Sigmoid colon (tissue), 7 donors: ENCODE measurements around the gene OR10C1. TPM values are rescaled to one million over a fixed set of nuclear protein-coding genes. Genes with fewer than 3 reads are reported as not detected.

Experiments
- DNase-seq: peaks from one replicate; pipeline ENCODE4 v3.0.0-alpha.2; 2019
- H3K27ac ChIP-seq, 4 donors: fragments of 200-600 bp; sonication (generic); one replicate each; pipeline ENCODE4 v1.5.1; 2016 to 2019; ENCODE audit warnings: mild to moderate bottlenecking in 1 of 4
- H3K27me3 ChIP-seq, 3 donors: fragments of 200-600 bp; sonication (generic); one replicate each; pipeline ENCODE4 v1.5.1; 2019; ENCODE audit warnings: mild to moderate bottlenecking in 1 of 3
- H3K36me3 ChIP-seq, 4 donors: fragments of 200-600 bp; sonication (generic); one replicate each; pipeline ENCODE4 v1.5.1; 2016 to 2019
- H3K4me1 ChIP-seq, 4 donors: fragments of 200-600 bp; sonication (generic); one replicate each; pipeline ENCODE4 v1.5.1; 2017 to 2019
- H3K4me3 ChIP-seq, 4 donors: fragments of 200-600 bp; sonication (generic); one replicate each; pipeline ENCODE4 v1.5.1; 2017 to 2019; ENCODE audit warnings: mild to moderate bottlenecking in 2 of 4, moderate library complexity in 1 of 4
- H3K9me3 ChIP-seq, 4 donors: fragments of 200-600 bp in 3 of 4; sonication (generic) in 3 of 4; one replicate each; pipeline versions ENCODE4 v1.5.1 to v1.6.1; 2013 to 2019
- EP300 ChIP-seq, 4 donors: sonication (generic); formaldehyde crosslinking; IDR thresholded peaks; one replicate each; pipeline ENCODE4 v1.6.1; 2017; ENCODE audit warnings: antibody characterized with exemption in 4 of 4
- POLR2A ChIP-seq, 2 donors: fragments of 450-650 bp; IDR thresholded peaks; one replicate each; pipeline ENCODE4 v1.6.1; 2016; ENCODE audit warnings: antibody characterized with exemption in 2 of 2, mild to moderate bottlenecking in 2 of 2, moderate library complexity in 2 of 2
- POLR2AphosphoS5 ChIP-seq, 4 donors: sonication (generic); formaldehyde crosslinking; IDR thresholded peaks; one replicate each; pipeline ENCODE4 v1.6.1; 2017; ENCODE audit warnings: antibody characterized with exemption in 4 of 4
- whole genome bisulfite sequencing, 2 donors: extraction: QIAGEN DNeasy Blood & Tissue Kit; methylation state at CpG; one replicate each; pipeline ENCODE4 v1.1.7; 2013; 5-methylcytosine and 5-hydroxymethylcytosine counted together
- intact Hi-C: fragments of 100-400 bp; cut with DNase I; formaldehyde crosslinking; loops from one replicate; pipeline ENCODE4 v1.15.1; 2023
- polyA plus RNA-seq, 3 donors: library from polyadenylated mRNA; stranded (reverse); fragments of 200-250 nt; gene quantifications; one replicate each; pipeline ENCODE4 v1.2.3, GENCODE V29; 2013
- total RNA-seq, 4 donors: library from RNA; depleted of rRNA; stranded (reverse); fragments of >200 nt; gene quantifications; one replicate each; pipeline ENCODE4 v1.1.0, GENCODE V29; 2016
- TF ChIP-seq, protein P1 (sequence below), 4 experiments: fragments of 450-650 bp in 3 of 4; fragments of 200-600 bp in 1 of 4; IDR thresholded peaks; one replicate each; pipeline ENCODE4 v1.5.1; 2016 to 2019; ENCODE audit warnings: antibody characterized with exemption in 4 of 4, mild to moderate bottlenecking in 3 of 4, moderate library complexity in 2 of 4
- donor health status: healthy with polysubstance abuse.
- donor health status: Bipolar disorder and iron deficiency.
- donor health status: healthy.

Gene OR10C1
- total and polyA plus RNA-seq, 7 donors, result not detected

- intact Hi-C loops, result no loop called here
- Histone ChIP-seq H3K27ac (no peak overlapping the region), H3K4me1 (no peaks in the 10 kb centered on the region), H3K27me3 (no peaks in the 10 kb centered on the region), H3K36me3 (no peaks in the 10 kb centered on the region), H3K4me3 (no peak overlapping the region), H3K9me3 (no peaks in the 10 kb centered on the region)
- DNase-seq, result no peak
- no peak for TF ChIP-seq POLR2A (IDR thresholded peaks at IDR 0.05)
- TF ChIP-seq, protein P1, sequence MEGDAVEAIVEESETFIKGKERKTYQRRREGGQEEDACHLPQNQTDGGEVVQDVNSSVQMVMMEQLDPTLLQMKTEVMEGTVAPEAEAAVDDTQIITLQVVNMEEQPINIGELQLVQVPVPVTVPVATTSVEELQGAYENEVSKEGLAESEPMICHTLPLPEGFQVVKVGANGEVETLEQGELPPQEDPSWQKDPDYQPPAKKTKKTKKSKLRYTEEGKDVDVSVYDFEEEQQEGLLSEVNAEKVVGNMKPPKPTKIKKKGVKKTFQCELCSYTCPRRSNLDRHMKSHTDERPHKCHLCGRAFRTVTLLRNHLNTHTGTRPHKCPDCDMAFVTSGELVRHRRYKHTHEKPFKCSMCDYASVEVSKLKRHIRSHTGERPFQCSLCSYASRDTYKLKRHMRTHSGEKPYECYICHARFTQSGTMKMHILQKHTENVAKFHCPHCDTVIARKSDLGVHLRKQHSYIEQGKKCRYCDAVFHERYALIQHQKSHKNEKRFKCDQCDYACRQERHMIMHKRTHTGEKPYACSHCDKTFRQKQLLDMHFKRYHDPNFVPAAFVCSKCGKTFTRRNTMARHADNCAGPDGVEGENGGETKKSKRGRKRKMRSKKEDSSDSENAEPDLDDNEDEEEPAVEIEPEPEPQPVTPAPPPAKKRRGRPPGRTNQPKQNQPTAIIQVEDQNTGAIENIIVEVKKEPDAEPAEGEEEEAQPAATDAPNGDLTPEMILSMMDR (IDR thresholded peaks at IDR 0.05), result no peak
- TF ChIP-seq POLR2AphosphoS5 (IDR thresholded peaks at IDR 0.05), result no peak
- TF ChIP-seq EP300 (IDR thresholded peaks at IDR 0.05), result no peak
- 48 to 55% methylated on average over 6 of the region's 6 CpGs for WGBS, 2 donors
Observed at GRCh38 chr6:29466241-29466640, 27.1 kb downstream of the OR10C1 start.

DNA sequence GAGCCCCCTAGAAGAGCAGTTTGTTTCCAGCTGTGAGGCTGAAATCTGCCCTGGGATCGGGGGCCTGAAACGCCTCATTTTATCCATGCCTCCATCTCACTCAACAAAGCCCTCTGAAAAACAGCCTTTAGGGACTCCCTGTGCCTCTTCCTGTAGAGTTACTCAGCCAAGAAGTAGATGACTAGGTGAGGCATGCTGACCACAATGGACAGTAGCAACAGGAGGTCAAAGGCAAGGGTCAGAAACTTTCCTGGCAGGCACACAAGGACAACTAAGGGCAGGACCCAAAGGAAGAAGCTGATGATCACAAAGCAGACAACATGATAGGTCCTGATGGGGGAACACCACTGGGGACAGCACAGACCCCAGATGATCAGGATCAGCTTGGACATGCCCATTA is 35.9 kb downstream of the OR10C1 start:
- no peak for DNase-seq
- TF ChIP-seq EP300 (IDR thresholded peaks at IDR 0.05) (no peak), POLR2AphosphoS5 (IDR thresholded peaks at IDR 0.05) (no peak), POLR2A (IDR thresholded peaks at IDR 0.05) (no peak)
- TF ChIP-seq, protein P1 (IDR thresholded peaks at IDR 0.05), result no peak
- H3K27ac ChIP-seq, result no peak overlapping the region
- intact Hi-C loops, result no loop called here
- no peak overlapping the region for H3K4me3 ChIP-seq
- 59 to 86% methylated on average over 2 of the region's 2 CpGs for WGBS, 2 donors
- H3K36me3 ChIP-seq, result no peaks in the 10 kb centered on the region
- H3K9me3 ChIP-seq, result no peaks in the 10 kb centered on the region
- no peaks in the 10 kb centered on the region for H3K4me1 ChIP-seq
- no peaks in the 10 kb centered on the region for H3K27me3 ChIP-seq

DNA sequence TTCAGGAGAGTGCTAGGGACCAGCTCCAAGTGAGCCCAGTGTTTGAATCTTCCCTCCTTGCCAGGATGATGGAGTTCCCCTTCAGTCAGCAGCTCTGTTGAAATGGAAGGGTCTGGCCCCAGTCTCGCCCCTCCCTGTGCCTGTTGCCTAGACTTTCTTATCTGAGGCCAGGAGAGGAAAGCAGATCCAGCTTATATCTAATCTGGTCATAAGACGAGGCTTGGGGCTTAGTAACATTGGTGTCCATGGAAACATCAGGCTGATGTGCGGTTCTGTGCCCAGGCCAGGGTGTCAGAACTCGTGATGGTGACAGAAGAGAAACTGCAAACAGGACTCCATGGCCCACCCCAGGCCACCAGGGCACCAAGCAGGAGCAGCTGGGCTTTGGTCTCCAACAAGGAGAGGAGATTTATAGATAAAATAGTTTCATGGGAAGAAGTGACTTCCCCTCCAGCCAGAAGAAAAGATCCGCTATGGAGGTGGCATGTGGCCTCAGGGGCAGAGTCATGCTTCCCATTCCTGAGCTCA is 38.9 kb downstream of the OR10C1 start:
- no peaks in the 10 kb centered on the region for H3K9me3 ChIP-seq
- 52 to 77% methylated on average over 5 of the region's 5 CpGs for WGBS, 2 donors
- no peak overlapping the region for H3K27ac ChIP-seq
- intact Hi-C loops, result no loop called here
- H3K27me3 ChIP-seq, result no peaks in the 10 kb centered on the region
- H3K36me3 ChIP-seq, result no peaks in the 10 kb centered on the region
- no peak for DNase-seq
- H3K4me1 ChIP-seq, result no peaks in the 10 kb centered on the region
- no peak overlapping the region for H3K4me3 ChIP-seq
- TF ChIP-seq POLR2AphosphoS5 (IDR thresholded peaks at IDR 0.05), result no peak
- no peak for TF ChIP-seq POLR2A (IDR thresholded peaks at IDR 0.05)

GRCh38 chr6:29478740-29479139 is 39.6 kb downstream of the OR10C1 start:
- Histone ChIP-seq H3K9me3 (no peaks in the 10 kb centered on the region), H3K27ac (no peak overlapping the region), H3K27me3 (no peaks in the 10 kb centered on the region), H3K36me3 (no peaks in the 10 kb centered on the region), H3K4me3 (no peak overlapping the region), H3K4me1 (no peaks in the 10 kb centered on the region)
- no peak for DNase-seq
- WGBS, 2 donors, result 57 to 86% methylated on average over 5 of the region's 5 CpGs
- TF ChIP-seq EP300 (IDR thresholded peaks at IDR 0.05), result no peak
- TF ChIP-seq, protein P1 (IDR thresholded peaks at IDR 0.05), result no peak
- no peak for TF ChIP-seq POLR2AphosphoS5 (IDR thresholded peaks at IDR 0.05)
- TF ChIP-seq POLR2A (IDR thresholded peaks at IDR 0.05), result no peak
- intact Hi-C loops, result no loop called here

GRCh38 chr6:29479560-29479959 is 40.5 kb downstream of the OR10C1 start:
- Histone ChIP-seq H3K27ac (no peak overlapping the region), H3K4me3 (no peak overlapping the region), H3K36me3 (no peaks in the 10 kb centered on the region), H3K9me3 (no peaks in the 10 kb centered on the region), H3K4me1 (no peaks in the 10 kb centered on the region), H3K27me3 (no peaks in the 10 kb centered on the region)
- WGBS, 2 donors, result 75 to 83% methylated on average over 2 of the region's 2 CpGs
- DNase-seq, result no peak
- TF ChIP-seq POLR2A (IDR thresholded peaks at IDR 0.05) (no peak), POLR2AphosphoS5 (IDR thresholded peaks at IDR 0.05) (no peak), EP300 (IDR thresholded peaks at IDR 0.05) (no peak)
- TF ChIP-seq, protein P1 (IDR thresholded peaks at IDR 0.05), result no peak
- intact Hi-C loops, result no loop called here
